LNCAP (cell line): ENCODE results near the gene PLCG2.

Experiments used
- CTCF ChIP-seq: fragments of 450-650 bp; IDR thresholded peaks from 2 replicates; pipeline ENCODE4 v1.5.1; 2017; ENCODE audit warnings: mild to moderate bottlenecking

PLCG2 gene

GRCh38 chr16:81879625-81880024 is 100.5 kb downstream of the PLCG2 start:
- TF ChIP-seq CTCF: peak; percentile 28; the same call in 1 of the 2 replicates

GRCh38 chr16:81880816-81881215 is 101.7 kb downstream of the PLCG2 start:
- no peak for TF ChIP-seq CTCF

GRCh38 chr16:81881228-81881627 is 102.1 kb downstream of the PLCG2 start:
- no peak for TF ChIP-seq CTCF

GRCh38 chr16:81882559-81882958 is 103.5 kb downstream of the PLCG2 start:
- TF ChIP-seq CTCF: no peak

- no peak for TF ChIP-seq CTCF
Observed at GRCh38 chr16:81883235-81883634, 104.1 kb downstream of the PLCG2 start.

- TF ChIP-seq CTCF: peak; percentile 84
Observed at GRCh38 chr16:81885976-81886586, 107.0 kb downstream of the PLCG2 start.

- TF ChIP-seq CTCF: no peak
Observed at GRCh38 chr16:81888520-81889394, 109.7 kb downstream of the PLCG2 start.
